ENCODE data around the gene KCNK18.

The KCNK18 gene

GRCh38 chr10:117250411-117250810 lies 53.1 kb downstream of the KCNK18 start:
- DNase-seq (ENCODE audit: low read depth in 2 of 2): no peak

- DNase-seq (ENCODE audit: low read depth in 2 of 2): no peak
These were observed 56.6 kb downstream of the KCNK18 start for GRCh38 chr10:117253908-117254307.

- DNase-seq (ENCODE audit: low read depth in 2 of 2): no peak
These were observed 57.0 kb downstream of the KCNK18 start for GRCh38 chr10:117254338-117254737.

DNA sequence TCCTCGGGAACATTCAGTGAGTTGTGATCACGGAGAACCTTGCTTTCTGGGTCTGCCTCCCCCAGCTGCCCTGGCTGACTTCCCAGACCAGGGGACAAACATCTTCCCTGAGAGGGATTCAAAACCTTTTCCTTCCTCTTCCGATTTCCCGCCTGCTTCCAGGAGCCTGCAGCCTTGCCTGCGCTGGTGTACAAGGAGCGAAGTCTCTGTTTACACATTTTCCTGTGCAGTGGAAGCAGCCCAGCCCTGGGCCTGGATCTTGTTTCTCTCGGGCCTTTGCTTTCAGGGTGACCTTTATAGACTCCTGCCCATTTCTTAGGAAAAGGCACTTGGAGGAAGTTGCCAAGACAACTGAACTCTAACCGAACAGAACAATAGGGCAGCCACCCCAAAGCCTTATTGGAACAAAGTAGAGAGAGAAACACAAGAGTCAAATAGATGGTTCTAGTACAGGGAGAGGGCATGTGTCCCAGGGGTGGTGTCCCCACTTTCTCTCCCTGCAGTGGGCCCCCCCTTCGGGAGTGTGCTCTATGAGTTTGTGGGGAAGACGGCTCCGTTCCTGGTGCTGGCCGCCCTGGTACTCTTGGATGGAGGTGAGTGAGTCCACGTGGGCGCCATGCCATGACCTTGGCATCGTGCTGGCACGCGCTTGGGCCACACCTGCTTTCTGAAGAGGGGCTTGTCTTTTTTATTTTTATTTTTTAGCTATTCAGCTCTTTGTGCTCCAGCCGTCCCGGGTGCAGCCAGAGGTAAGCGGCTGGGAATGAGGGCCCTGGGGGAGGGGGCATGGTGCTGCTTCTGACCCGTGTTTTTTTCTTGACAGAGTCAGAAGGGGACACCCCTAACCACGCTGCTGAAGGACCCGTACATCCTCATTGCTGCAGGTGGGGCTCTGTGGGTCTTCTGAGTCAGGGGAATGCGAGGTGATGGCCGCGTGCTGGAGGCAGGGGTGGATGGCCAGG lies 57.8 kb downstream of the KCNK18 start:
- DNase-seq (ENCODE audit: low read depth in 2 of 2): no peak

GRCh38 chr10:117255835-117256460 lies 58.7 kb downstream of the KCNK18 start:
- no peak for DNase-seq (ENCODE audit: low read depth in 2 of 2)

DNA sequence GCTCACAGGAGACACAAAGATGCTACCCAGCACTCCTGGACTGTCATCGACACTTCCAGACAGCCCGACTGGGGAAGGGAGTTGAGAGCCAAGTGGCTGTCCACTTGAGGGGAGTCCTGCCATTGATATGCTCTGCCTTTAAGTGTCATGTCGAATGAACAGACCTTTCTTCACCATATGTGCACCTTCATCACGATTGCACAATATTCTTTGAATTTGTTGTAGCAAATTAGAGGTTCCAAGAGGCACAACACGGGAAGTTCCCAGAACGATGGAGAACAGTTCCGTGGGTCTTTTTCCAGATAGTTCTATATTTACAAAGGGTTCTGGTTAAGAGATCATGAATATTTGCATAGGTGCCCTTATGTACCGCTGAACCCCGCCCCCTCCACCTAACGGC lies 59.6 kb downstream of the KCNK18 start:
- no peak for DNase-seq (ENCODE audit: low read depth in 2 of 2)

GRCh38 chr10:117257721-117258120 lies 60.4 kb downstream of the KCNK18 start:
- DNase-seq (ENCODE audit: low read depth in 2 of 2): no peak

GRCh38 chr10:117259279-117259678 lies 62.0 kb downstream of the KCNK18 start:
- DNase-seq (ENCODE audit: low read depth in 2 of 2): no peak

All from stimulated activated CD4-positive, alpha-beta T cell treated with anti-CD3 and anti-CD28 coated beads, Interleukin-12 subunit alpha, Interleukin-12 subunit beta, amount 100 ng/mL, for 24 hours (primary cell).